ENCODE data around the gene SLC41A3. TPM values are rescaled to one million over a fixed set of nuclear protein-coding genes. Genes with fewer than 3 reads are reported as not detected.
"Not testable (repeated sequence)": the region's sequence is repeated elsewhere in the genome, so short reads cannot be mapped to it uniquely, and the experiment has no call there.

Gene SLC41A3
- total RNA-seq, 2 donors from 2014 or later, result 32.2 to 131 TPM

DNA sequence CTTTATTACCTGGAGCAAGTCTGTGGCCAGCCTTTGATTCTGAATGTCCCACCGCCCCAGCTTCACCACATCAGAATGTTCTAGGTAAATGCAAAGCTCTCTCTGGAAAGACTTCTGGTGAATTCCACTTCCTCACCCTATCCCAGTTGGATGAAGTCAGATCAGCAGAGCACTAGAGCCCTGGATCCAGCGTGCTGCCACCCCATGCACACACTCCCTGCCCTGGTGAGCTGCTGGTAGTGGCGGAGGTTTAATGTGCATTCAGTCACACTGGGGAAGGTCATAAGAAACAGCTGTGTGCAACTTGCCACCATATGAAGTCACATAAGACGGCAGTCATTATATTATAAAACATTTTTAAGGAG is 16.3 kb upstream of the SLC41A3 start:
- DNase-seq (ENCODE audit: low spot score), result no peak
- no peak overlapping the region for H3K4me3 ChIP-seq
- no peaks in the 10 kb centered on the region for H3K27me3 ChIP-seq (replicated peaks; ENCODE audit: insufficient read depth)
- 78% methylated on average over 3 of the region's 4 CpGs for WGBS
- no peak overlapping the region for H3K27ac ChIP-seq
- no peaks in the 10 kb centered on the region for H3K36me3 ChIP-seq
- TF ChIP-seq POLR2AphosphoS5 (IDR thresholded peaks at IDR 0.05), result no peak
- TF ChIP-seq CTCF (IDR thresholded peaks at IDR 0.05), result no peak
- TF ChIP-seq POLR2A (IDR thresholded peaks at IDR 0.05), result no peak
- H3K4me1 ChIP-seq (replicated peaks), result no peaks in the 10 kb centered on the region
- no peaks in the 10 kb centered on the region for H3K9me3 ChIP-seq
- intact Hi-C loops (cut with DNase I), result no loop called here

DNA sequence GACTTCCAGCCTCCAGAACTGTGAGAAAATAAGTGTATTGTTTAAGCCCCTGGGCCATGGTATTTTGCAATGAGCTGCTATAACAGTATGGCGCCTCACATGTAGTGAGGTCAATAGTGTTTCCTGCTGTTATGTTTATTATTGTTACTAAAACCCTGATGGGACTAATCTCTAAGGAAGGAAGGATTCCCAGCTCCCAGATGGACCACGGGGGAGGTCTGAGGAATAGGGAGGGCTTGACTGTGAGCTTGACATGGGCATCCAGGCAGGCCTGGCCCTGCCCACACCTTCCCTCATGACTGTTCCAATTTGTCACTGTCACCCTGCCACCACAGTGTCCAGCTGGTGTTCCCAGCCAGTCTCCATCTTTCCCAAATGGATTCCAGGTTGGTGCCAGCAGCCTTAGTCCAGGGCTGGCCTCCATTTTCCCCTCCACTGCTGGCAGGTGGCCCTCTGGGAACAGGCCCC is 14.5 kb upstream of the SLC41A3 start:
- no peaks in the 10 kb centered on the region for H3K9me3 ChIP-seq
- H3K36me3 ChIP-seq, result no peaks in the 10 kb centered on the region
- TF ChIP-seq POLR2A (IDR thresholded peaks at IDR 0.05) (no peak), CTCF (IDR thresholded peaks at IDR 0.05) (no peak), POLR2AphosphoS5 (IDR thresholded peaks at IDR 0.05) (no peak)
- DNase-seq (ENCODE audit: low spot score), result no peak
- no peaks in the 10 kb centered on the region for H3K27me3 ChIP-seq (replicated peaks; ENCODE audit: insufficient read depth)
- H3K4me3 ChIP-seq, result no peak overlapping the region
- no peak overlapping the region for H3K27ac ChIP-seq
- intact Hi-C loops (cut with DNase I), result no loop called here
- 92% methylated on average over 2 of the region's 2 CpGs for WGBS
- H3K4me1 ChIP-seq (replicated peaks), result no peaks in the 10 kb centered on the region

- intact Hi-C loops (cut with DNase I), result no loop called here
These were observed 13.9 kb upstream of the SLC41A3 start for GRCh38 chr3:126097801-126098200.

DNA sequence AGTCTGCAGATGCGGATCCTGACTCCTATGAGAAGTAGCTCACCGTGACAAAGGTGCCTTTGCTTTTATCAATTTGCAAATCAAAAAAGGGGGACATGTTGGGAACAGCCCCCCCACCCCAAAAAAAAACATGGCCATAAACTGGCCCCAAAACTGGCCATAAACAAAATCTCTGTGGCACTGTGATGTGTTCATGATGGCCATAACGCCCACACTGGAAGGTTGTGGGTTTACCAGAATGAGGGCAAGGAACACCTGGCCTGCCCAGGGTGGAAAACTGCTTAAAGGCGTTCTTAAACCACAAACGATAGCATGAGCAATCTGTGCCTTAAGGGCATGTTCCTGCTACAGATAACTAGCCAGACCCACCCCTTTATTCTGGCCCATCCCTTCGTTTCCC is 12.3 kb upstream of the SLC41A3 start:
- H3K36me3 ChIP-seq; H3K27ac ChIP-seq; H3K27me3 ChIP-seq (replicated peaks; ENCODE audit: insufficient read depth); intact Hi-C loops (cut with DNase I); H3K9me3 ChIP-seq; DNase-seq (ENCODE audit: low spot score); H3K4me3 ChIP-seq; H3K4me1 ChIP-seq (replicated peaks): not testable (repeated sequence)
- 86% methylated on average over 6 of the region's 6 CpGs for WGBS

More at GRCh38 chr3:126097801-126098200, 13.9 kb upstream of the SLC41A3 start:
- Histone ChIP-seq H3K4me1 (replicated peaks) (no peaks in the 10 kb centered on the region), H3K36me3 (no peaks in the 10 kb centered on the region), H3K27me3 (replicated peaks; ENCODE audit: insufficient read depth) (no peaks in the 10 kb centered on the region), H3K4me3 (no peak overlapping the region), H3K27ac (no peak overlapping the region), H3K9me3 (no peaks in the 10 kb centered on the region)
- TF ChIP-seq CTCF (IDR thresholded peaks at IDR 0.05) (no peak), POLR2A (IDR thresholded peaks at IDR 0.05) (no peak), POLR2AphosphoS5 (IDR thresholded peaks at IDR 0.05) (no peak)
- no peak for DNase-seq (ENCODE audit: low spot score)

DNA sequence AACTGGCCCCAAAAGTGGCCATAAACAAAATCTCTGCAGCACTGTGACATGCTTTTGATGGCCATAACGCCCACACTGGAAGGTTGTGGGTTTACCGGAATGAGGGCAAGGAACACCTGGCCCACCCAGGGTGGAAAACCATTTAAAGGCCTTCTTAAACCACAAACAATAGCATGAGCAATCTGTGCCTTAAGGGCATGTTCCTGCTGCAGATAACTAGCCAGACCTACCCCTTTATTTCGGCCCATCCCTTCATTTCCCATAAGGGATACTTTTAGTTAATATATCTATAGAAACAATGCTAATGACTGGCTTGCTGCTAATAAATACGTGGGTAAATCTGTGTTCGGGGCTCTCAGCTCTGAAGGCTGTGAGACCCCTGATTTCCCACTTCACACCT is 8.2 kb upstream of the SLC41A3 start:
- H3K4me3 ChIP-seq; DNase-seq (ENCODE audit: low spot score); intact Hi-C loops (cut with DNase I); H3K27ac ChIP-seq; H3K27me3 ChIP-seq (replicated peaks; ENCODE audit: insufficient read depth); H3K4me1 ChIP-seq (replicated peaks); H3K9me3 ChIP-seq; H3K36me3 ChIP-seq: not testable (repeated sequence)
- 93% methylated on average over 5 of the region's 5 CpGs for WGBS

DNA sequence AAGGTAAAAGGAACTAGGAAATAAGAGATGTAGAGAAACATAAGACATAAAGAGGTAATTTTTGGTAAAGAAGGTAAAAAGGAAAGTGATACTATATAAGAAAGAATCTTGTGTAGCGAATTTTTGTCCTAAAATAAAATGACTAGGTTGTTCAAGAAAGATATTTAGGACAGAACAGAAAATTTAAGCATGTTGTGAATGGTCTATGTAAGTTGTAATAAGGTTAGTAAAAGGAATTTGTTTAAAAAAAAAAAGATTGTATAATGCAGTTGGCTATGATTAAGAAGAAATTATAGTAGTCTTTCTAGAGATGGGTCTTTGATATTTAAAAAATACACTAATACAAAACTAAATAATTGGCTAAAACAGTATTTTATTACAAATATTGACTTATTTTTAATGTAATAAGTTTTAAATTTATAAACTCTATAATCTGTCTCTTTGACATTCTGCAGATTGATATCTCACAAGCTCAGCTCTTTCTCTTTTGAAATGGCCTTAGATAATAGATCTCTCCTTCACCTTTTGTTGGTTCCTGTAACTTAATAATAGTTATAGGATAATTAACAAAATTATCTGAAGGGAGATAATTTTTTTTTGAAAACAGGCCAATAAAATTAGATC is 3.7 kb upstream of the SLC41A3 start:
- 88% methylated on average over 1 of the region's 1 CpG for WGBS
- H3K9me3 ChIP-seq, result no peaks in the 10 kb centered on the region
- no peaks in the 10 kb centered on the region for H3K36me3 ChIP-seq
- H3K27ac ChIP-seq, result no peak overlapping the region
- H3K27me3 ChIP-seq (replicated peaks; ENCODE audit: insufficient read depth), result no peaks in the 10 kb centered on the region
- H3K4me3 ChIP-seq, result no peak overlapping the region
- intact Hi-C loops (cut with DNase I), result no loop called here
- no peak for DNase-seq (ENCODE audit: low spot score)
- H3K4me1 ChIP-seq (replicated peaks), result no peaks in the 10 kb centered on the region
- TF ChIP-seq CTCF (IDR thresholded peaks at IDR 0.05) (no peak), POLR2AphosphoS5 (IDR thresholded peaks at IDR 0.05) (no peak), POLR2A (IDR thresholded peaks at IDR 0.05) (no peak)
